Trophoblast cell (in vitro differentiated cells and primary cell): Measurements from ENCODE around the gene LTN1.

ENCODE experiments used
- DNase-seq, 2 donors: peaks; one replicate each; pipeline ENCODE4 v3.0.0-alpha.2; 2016
- H2AFZ ChIP-seq: 2 replicates; pipeline ENCODE4 v1.6.1; 2013; ENCODE audit warnings: low read length, moderate library complexity, mild to moderate bottlenecking; ENCODE audit not compliant: insufficient read depth, poor library complexity
- H2AK5ac ChIP-seq: 2 replicates; pipeline ENCODE4 v1.6.1; 2013; ENCODE audit warnings: mild to moderate bottlenecking, low read length
- H2BK120ac ChIP-seq: 2 replicates; pipeline ENCODE4 v1.6.1; 2013; ENCODE audit warnings: low read length, mild to moderate bottlenecking, moderate library complexity; ENCODE audit not compliant: insufficient read depth, poor library complexity
- H2BK12ac ChIP-seq: 2 replicates; pipeline ENCODE4 v1.6.1; 2013; ENCODE audit warnings: mild to moderate bottlenecking, low read length, moderate library complexity
- H2BK5ac ChIP-seq: 2 replicates; pipeline ENCODE4 v1.6.1; 2013; ENCODE audit warnings: low read length, low read depth, moderate library complexity, mild to moderate bottlenecking; ENCODE audit not compliant: poor library complexity
- H3K14ac ChIP-seq: 2 replicates; pipeline ENCODE4 v1.6.1; 2013; ENCODE audit warnings: mild to moderate bottlenecking, low read length
- H3K18ac ChIP-seq: 2 replicates; pipeline ENCODE4 v1.6.1; 2013; ENCODE audit warnings: mild to moderate bottlenecking, low read length
- H3K23ac ChIP-seq: 2 replicates; pipeline ENCODE4 v1.6.1; 2013; ENCODE audit warnings: low read length
- H3K27ac ChIP-seq: 2 replicates; pipeline ENCODE4 v1.5.1; 2013; ENCODE audit warnings: low read depth, mild to moderate bottlenecking, inconsistent platforms, low read length, moderate library complexity
- H3K27me3 ChIP-seq: 2 replicates; pipeline ENCODE4 v1.6.1; 2013; ENCODE audit warnings: inconsistent platforms, mild to moderate bottlenecking, low read length, moderate library complexity; ENCODE audit not compliant: insufficient read depth
- H3K36me3 ChIP-seq, 2 experiments: 1 replicate in 1 of 2; 2 replicates in 1 of 2; pipeline ENCODE4 v1.6.1; 2013; ENCODE audit warnings: low read length in 2 of 2, mild to moderate bottlenecking in 2 of 2, moderate library complexity in 1 of 2; ENCODE audit not compliant: insufficient read depth in 2 of 2, control insufficient read depth in 1 of 2
- H3K4ac ChIP-seq: 2 replicates; pipeline ENCODE4 v1.6.1; 2013; ENCODE audit warnings: low read depth, mild to moderate bottlenecking, low read length, moderate library complexity
- H3K4me1 ChIP-seq, 2 experiments: 1 replicate in 1 of 2; 2 replicates in 1 of 2; pipeline ENCODE4 v1.6.1; 2013; ENCODE audit warnings: low read length in 2 of 2, mild to moderate bottlenecking in 2 of 2, moderate library complexity in 1 of 2; ENCODE audit not compliant: insufficient read depth in 2 of 2, control insufficient read depth in 1 of 2
- H3K4me2 ChIP-seq: 2 replicates; pipeline ENCODE4 v1.6.1; 2013; ENCODE audit warnings: inconsistent platforms, mild to moderate bottlenecking, low read length, moderate library complexity
- H3K4me3 ChIP-seq: 2 replicates; pipeline ENCODE4 v1.5.1; 2013; ENCODE audit warnings: mild to moderate bottlenecking, low read depth, low read length, inconsistent platforms
- H3K79me1 ChIP-seq: one replicate; pipeline ENCODE4 v1.6.1; 2013; ENCODE audit warnings: low read length
- H3K79me2 ChIP-seq: 2 replicates; pipeline ENCODE4 v1.6.1; 2013; ENCODE audit warnings: low read length, mild to moderate bottlenecking; ENCODE audit not compliant: control insufficient read depth, insufficient read depth, poor library complexity
- H3K9ac ChIP-seq: 2 replicates; pipeline ENCODE4 v1.6.1; 2013; ENCODE audit warnings: mild to moderate bottlenecking, low read length
- H3K9me3 ChIP-seq: 2 replicates; pipeline ENCODE4 v1.6.1; 2013; ENCODE audit warnings: low read depth, mild to moderate bottlenecking, control low read depth, inconsistent platforms, low read length; ENCODE audit not compliant: insufficient read depth
- H4K12ac ChIP-seq: 2 replicates; pipeline ENCODE4 v1.6.1; 2013; ENCODE audit warnings: low read depth, mild to moderate bottlenecking, low read length, moderate library complexity
- H4K8ac ChIP-seq: 2 replicates; pipeline ENCODE4 v1.6.1; 2013; ENCODE audit warnings: low read depth, mild to moderate bottlenecking, low read length, moderate library complexity
- H4K91ac ChIP-seq: one replicate; pipeline ENCODE4 v1.6.1; 2013; ENCODE audit warnings: low read depth, mild to moderate bottlenecking, low read length, moderate library complexity
- WGBS: extraction: QIAGEN DNeasy Blood & Tissue Kit; methylation state at CpG from one replicate; pipeline ENCODE4 v1.1.7; 2013; ENCODE audit warnings: missing lambda C conversion rate; ENCODE audit not compliant: insufficient read length, insufficient coverage; ENCODE audit errors: extremely low coverage; 5-methylcytosine and 5-hydroxymethylcytosine counted together

Gene LTN1

DNA sequence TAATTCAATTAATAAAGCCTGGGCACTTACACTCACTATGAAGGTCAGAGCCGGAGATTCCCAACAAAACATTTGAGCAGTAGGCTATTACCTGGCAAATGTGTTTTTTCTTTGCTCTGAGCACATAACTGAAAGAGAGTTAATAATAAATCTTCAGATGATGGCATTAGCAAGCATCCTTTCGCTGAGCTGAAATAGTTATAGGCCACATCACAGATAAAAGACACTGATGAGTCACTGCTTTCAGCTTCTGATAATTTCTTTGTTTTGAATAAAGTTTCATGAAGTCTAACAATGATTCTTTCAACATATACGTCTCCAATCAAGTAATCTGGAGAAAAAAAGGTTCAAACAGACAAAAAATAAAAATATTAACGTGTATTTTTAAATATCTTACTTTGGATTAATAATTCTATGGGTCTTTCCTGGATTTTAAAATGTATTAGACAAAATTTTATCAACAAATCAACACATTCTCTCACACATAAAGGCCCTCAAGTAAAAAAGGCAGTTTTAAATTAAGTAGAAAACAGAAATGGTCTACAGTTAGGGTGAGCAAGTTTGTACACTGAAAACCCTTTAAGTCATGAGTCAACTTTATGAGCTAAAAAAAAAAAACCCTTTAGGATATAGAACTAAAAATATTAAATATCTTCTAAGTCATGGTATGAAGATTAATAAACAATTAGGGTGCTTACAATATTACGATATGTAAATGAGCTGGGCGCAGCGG lies 33.1 kb downstream of the LTN1 start:
- Histone ChIP-seq H3K4me1 (no peaks in the 10 kb centered on the region), H3K79me2 (no peaks in the 10 kb centered on the region), H3K9ac (no peak overlapping the region), H3K4ac (no peak overlapping the region), H3K18ac (no peak overlapping the region), H3K4me2 (no peak overlapping the region), H3K36me3 (peaks cover 2 to 3% of the 10 kb centered on the region in 2 experiments), H3K27ac (no peak overlapping the region), H2AK5ac (no peak overlapping the region), H3K4me3 (no peak overlapping the region), H3K27me3 (no peaks in the 10 kb centered on the region), H3K9me3 (no peaks in the 10 kb centered on the region), H2AFZ (no peak overlapping the region), H3K14ac (no peak overlapping the region), H3K79me1 (no peaks in the 10 kb centered on the region), H2BK5ac (no peak overlapping the region), H4K91ac (no peak overlapping the region), H2BK12ac (no peak overlapping the region), H4K12ac (no peak overlapping the region), H4K8ac (no peak overlapping the region), H3K23ac (no peak overlapping the region), H2BK120ac (no peak overlapping the region)
- no CpG with 5 or more reads among the region's 7 CpGs for WGBS
- DNase-seq = peak; percentile 1 to 23

DNA sequence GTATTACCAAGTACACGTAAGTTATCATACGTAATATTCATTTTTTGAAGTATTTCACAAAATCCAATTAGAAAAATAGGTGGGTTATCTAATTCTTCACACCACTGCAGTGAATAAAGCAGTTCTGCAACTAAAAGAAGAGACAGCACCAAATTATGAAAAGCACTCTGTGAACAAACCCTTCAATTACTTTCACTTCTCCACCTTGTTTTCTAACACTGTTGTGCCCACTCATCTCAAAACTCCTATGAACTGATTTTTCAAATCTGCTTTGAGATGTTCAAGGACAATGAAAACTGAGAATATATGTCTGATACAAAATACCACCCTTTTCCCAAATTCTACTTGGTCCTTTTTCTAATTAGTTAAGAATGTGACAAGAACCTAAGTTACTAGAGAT lies 39.4 kb downstream of the LTN1 start:
- WGBS = no CpG with 5 or more reads among the region's 2 CpGs
- H3K79me2 ChIP-seq = no peaks in the 10 kb centered on the region

DNA sequence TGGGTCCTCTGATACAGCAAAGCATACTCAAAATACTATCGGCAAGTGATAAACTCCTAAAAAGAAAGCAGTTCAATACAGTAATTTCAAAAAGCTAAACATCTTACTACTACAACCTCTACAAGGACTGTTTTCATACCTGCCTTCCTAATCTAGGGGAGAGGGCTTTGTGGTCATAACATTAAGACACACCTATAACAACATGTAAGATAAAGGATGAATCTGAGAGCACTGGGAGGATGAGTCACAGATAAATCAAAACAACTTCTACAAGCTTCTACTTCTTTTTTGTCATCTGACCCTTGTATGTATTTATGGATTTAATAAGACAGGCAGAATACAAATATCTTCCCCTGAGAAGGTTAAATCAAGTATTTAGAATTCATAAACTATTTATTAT lies 40.0 kb downstream of the LTN1 start:
- Histone ChIP-seq H3K4me1 (no peaks in the 10 kb centered on the region), H2BK120ac (no peak overlapping the region), H4K8ac (no peak overlapping the region), H3K79me2 (no peaks in the 10 kb centered on the region), H3K27me3 (no peaks in the 10 kb centered on the region), H3K9me3 (no peaks in the 10 kb centered on the region), H3K4me2 (no peak overlapping the region), H2AFZ (no peak overlapping the region), H3K4me3 (no peak overlapping the region), H3K79me1 (no peaks in the 10 kb centered on the region), H3K4ac (no peak overlapping the region), H4K12ac (no peak overlapping the region), H3K23ac (no peak overlapping the region), H4K91ac (no peak overlapping the region), H3K18ac (no peak overlapping the region), H3K9ac (no peak overlapping the region), H3K27ac (no peak overlapping the region), H2AK5ac (no peak overlapping the region), H3K14ac (no peak overlapping the region), H3K36me3 (peaks cover 13 to 16% of the 10 kb centered on the region in 2 experiments), H2BK5ac (no peak overlapping the region), H2BK12ac (no peak overlapping the region)
- no peak for DNase-seq
- no CpG with 5 or more reads among the region's 1 CpG for WGBS

More for the DNA sequence above, 39.4 kb downstream of the LTN1 start:
- Histone ChIP-seq H2BK120ac (no peak overlapping the region), H2BK5ac (no peak overlapping the region), H4K8ac (no peak overlapping the region), H3K14ac (no peak overlapping the region), H3K9me3 (no peaks in the 10 kb centered on the region), H3K23ac (no peak overlapping the region), H4K91ac (no peak overlapping the region), H3K4me1 (no peaks in the 10 kb centered on the region), H3K4me3 (no peak overlapping the region), H3K4ac (no peak overlapping the region), H2BK12ac (no peak overlapping the region), H3K9ac (no peak overlapping the region), H2AFZ (no peak overlapping the region), H3K27me3 (no peaks in the 10 kb centered on the region), H4K12ac (no peak overlapping the region), H2AK5ac (no peak overlapping the region), H3K18ac (no peak overlapping the region), H3K36me3 (peaks cover 12 to 13% of the 10 kb centered on the region in 2 experiments), H3K79me1 (no peaks in the 10 kb centered on the region), H3K27ac (no peak overlapping the region), H3K4me2 (no peak overlapping the region)
- no peak for DNase-seq

DNA sequence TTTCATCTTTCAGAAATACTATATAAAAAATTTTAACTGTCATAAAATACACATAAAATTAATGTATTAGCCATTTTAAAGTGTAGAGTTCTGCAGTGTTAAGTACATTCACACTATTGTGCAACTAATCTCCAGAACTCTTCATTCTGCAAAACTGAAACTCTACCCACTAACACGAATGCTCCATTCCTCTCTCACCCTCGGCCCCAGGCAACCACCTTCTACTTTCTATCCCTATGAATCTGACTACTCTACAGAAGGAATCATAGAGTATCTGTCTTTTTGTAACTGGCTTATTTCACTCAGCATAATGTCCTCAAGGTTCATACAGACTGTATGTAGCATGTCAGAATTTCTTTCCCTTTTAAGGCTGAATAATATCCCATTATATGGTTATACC lies 43.4 kb downstream of the LTN1 start:
- Histone ChIP-seq H3K27ac (no peak overlapping the region), H3K79me2 (no peaks in the 10 kb centered on the region), H2BK5ac (no peak overlapping the region), H4K8ac (no peak overlapping the region), H2BK12ac (no peak overlapping the region), H4K91ac (no peak overlapping the region), H3K14ac (no peak overlapping the region), H3K4me1 (no peaks in the 10 kb centered on the region), H3K36me3 (peaks cover 13 to 18% of the 10 kb centered on the region in 2 experiments), H3K9ac (no peak overlapping the region), H3K4me3 (no peak overlapping the region), H3K9me3 (no peaks in the 10 kb centered on the region), H2AFZ (no peak overlapping the region), H4K12ac (no peak overlapping the region), H3K18ac (no peak overlapping the region), H2AK5ac (no peak overlapping the region), H3K79me1 (no peaks in the 10 kb centered on the region), H3K4ac (no peak overlapping the region), H2BK120ac (no peak overlapping the region), H3K27me3 (no peaks in the 10 kb centered on the region), H3K4me2 (no peak overlapping the region), H3K23ac (no peak overlapping the region)
- WGBS = no CpG with 5 or more reads among the region's 2 CpGs
- no peak for DNase-seq
